ENCODE measurements around the gene SH2D3C. TPM values are rescaled to one million over a fixed set of nuclear protein-coding genes. Genes with fewer than 3 reads are reported as not detected.

SH2D3C gene
- total RNA-seq, 2 experiments from 2014 or later: 27.2 to 27.3 TPM

- CTCF ChIA-PET: no interaction called here
- Mint-ChIP-seq H3K27me3 (ENCODE audit: low read depth) (no peaks in the 10 kb centered on the region), H3K36me3 (ENCODE audit: low read depth) (peaks cover 14% of the 10 kb centered on the region), H3K4me1 (ENCODE audit: low read depth) (no peaks in the 10 kb centered on the region), H3K4me3 (no peak overlapping the region), H3K27ac (no peak overlapping the region), H3K9me3 (no peaks in the 10 kb centered on the region)
- no peak for DNase-seq
- intact Hi-C loops (cut with micrococcal nuclease): no loop called here
Measured at GRCh38 chr9:127814619-127815511, 36.4 kb upstream of the SH2D3C start.

GRCh38 chr9:127813686-127814226 is 35.3 kb upstream of the SH2D3C start:
- intact Hi-C loops (cut with micrococcal nuclease): no loop called here
- Mint-ChIP-seq H3K27me3 (ENCODE audit: low read depth) (no peaks in the 10 kb centered on the region), H3K4me3 (no peak overlapping the region), H3K9me3 (no peaks in the 10 kb centered on the region), H3K36me3 (ENCODE audit: low read depth) (peaks cover 20% of the 10 kb centered on the region), H3K27ac (no peak overlapping the region), H3K4me1 (ENCODE audit: low read depth) (no peaks in the 10 kb centered on the region)
- CTCF ChIA-PET: no interaction called here
- no peak for DNase-seq

GRCh38 chr9:127812936-127813675 is 34.6 kb upstream of the SH2D3C start:
- Mint-ChIP-seq H3K9me3 (no peaks in the 10 kb centered on the region), H3K27ac (no peak overlapping the region), H3K4me3 (no peak overlapping the region), H3K36me3 (ENCODE audit: low read depth) (peaks cover 17% of the 10 kb centered on the region), H3K4me1 (ENCODE audit: low read depth) (no peaks in the 10 kb centered on the region), H3K27me3 (ENCODE audit: low read depth) (no peaks in the 10 kb centered on the region)
- no peak for DNase-seq
- intact Hi-C loops (cut with micrococcal nuclease): no loop called here
- CTCF ChIA-PET: no interaction called here

GRCh38 chr9:127812011-127812410 is 33.5 kb upstream of the SH2D3C start:
- Mint-ChIP-seq H3K4me3 (no peak overlapping the region), H3K27me3 (ENCODE audit: low read depth) (no peaks in the 10 kb centered on the region), H3K4me1 (ENCODE audit: low read depth) (no peaks in the 10 kb centered on the region), H3K9me3 (no peaks in the 10 kb centered on the region), H3K36me3 (ENCODE audit: low read depth) (peaks cover 15% of the 10 kb centered on the region), H3K27ac (peak overlapping the region; percentile 59)
- no peak for DNase-seq
- intact Hi-C loops (cut with micrococcal nuclease): no loop called here
- CTCF ChIA-PET: interaction anchor here (0.9 to 1.0 kb wide), 2 partner anchors 13 to 77 kb away, joined by 3 to 4 read pairs; partner anchors contain the start of gene TOR2A

- no peak for DNase-seq
- H3K9me3 Mint-ChIP-seq: no peaks in the 10 kb centered on the region
- H3K27me3 Mint-ChIP-seq (ENCODE audit: low read depth): no peaks in the 10 kb centered on the region
- H3K4me3 Mint-ChIP-seq: no peak overlapping the region
- H3K36me3 Mint-ChIP-seq (ENCODE audit: low read depth): peaks cover 19% of the 10 kb centered on the region
- intact Hi-C loops (cut with micrococcal nuclease): no loop called here
- H3K4me1 Mint-ChIP-seq (ENCODE audit: low read depth): peaks cover 2% of the 10 kb centered on the region
- no peak overlapping the region for H3K27ac Mint-ChIP-seq
- CTCF ChIA-PET: no interaction called here
Measured at GRCh38 chr9:127810378-127811187, 32.1 kb upstream of the SH2D3C start.

- intact Hi-C loops (cut with micrococcal nuclease): no loop called here
- H3K27me3 Mint-ChIP-seq (ENCODE audit: low read depth): no peaks in the 10 kb centered on the region
- peaks cover 2% of the 10 kb centered on the region for H3K4me1 Mint-ChIP-seq (ENCODE audit: low read depth)
- CTCF ChIA-PET: interaction anchor here (1.5 kb wide), 1 partner anchor 29 kb away, joined by 3 read pairs; no protein-coding TSS in a partner anchor
- H3K27ac Mint-ChIP-seq: no peak overlapping the region
- no peaks in the 10 kb centered on the region for H3K9me3 Mint-ChIP-seq
- H3K36me3 Mint-ChIP-seq (ENCODE audit: low read depth): peaks cover 19% of the 10 kb centered on the region
- DNase-seq: no peak
- H3K4me3 Mint-ChIP-seq: no peak overlapping the region
Measured at GRCh38 chr9:127809540-127810377, 31.3 kb upstream of the SH2D3C start.

- no peaks in the 10 kb centered on the region for H3K9me3 Mint-ChIP-seq
- no peaks in the 10 kb centered on the region for H3K27me3 Mint-ChIP-seq (ENCODE audit: low read depth)
- intact Hi-C loops (cut with micrococcal nuclease): no loop called here
- H3K4me1 Mint-ChIP-seq (ENCODE audit: low read depth): peaks cover 9% of the 10 kb centered on the region
- CTCF ChIA-PET: interaction anchor here (1.2 to 1.5 kb wide), 2 partner anchors 29 to 61 kb away, joined by 3 read pairs; no protein-coding TSS in a partner anchor
- peaks cover 16% of the 10 kb centered on the region for H3K36me3 Mint-ChIP-seq (ENCODE audit: low read depth)
- DNase-seq: no peak
- H3K4me3 Mint-ChIP-seq: no peak overlapping the region
- no peak overlapping the region for H3K27ac Mint-ChIP-seq
Measured at GRCh38 chr9:127809002-127809539, 30.6 kb upstream of the SH2D3C start.

- Mint-ChIP-seq H3K36me3 (ENCODE audit: low read depth) (peaks cover 16% of the 10 kb centered on the region), H3K27me3 (ENCODE audit: low read depth) (no peaks in the 10 kb centered on the region), H3K9me3 (no peaks in the 10 kb centered on the region), H3K4me1 (ENCODE audit: low read depth) (peaks cover 14% of the 10 kb centered on the region), H3K4me3 (no peak overlapping the region), H3K27ac (no peak overlapping the region)
- intact Hi-C loops (cut with micrococcal nuclease): no loop called here
- CTCF ChIA-PET: interaction anchor here (1.2 to 1.5 kb wide), 2 partner anchors 30 to 61 kb away, joined by 3 read pairs; no protein-coding TSS in a partner anchor
- DNase-seq: no peak
Measured at GRCh38 chr9:127808347-127809001, 30.0 kb upstream of the SH2D3C start.

GRCh38 chr9:127806871-127807270 is 28.4 kb upstream of the SH2D3C start:
- Mint-ChIP-seq H3K9me3 (no peaks in the 10 kb centered on the region), H3K4me1 (ENCODE audit: low read depth) (peaks cover 22% of the 10 kb centered on the region), H3K27me3 (ENCODE audit: low read depth) (no peaks in the 10 kb centered on the region), H3K27ac (no peak overlapping the region), H3K4me3 (no peak overlapping the region), H3K36me3 (ENCODE audit: low read depth) (peaks cover 19% of the 10 kb centered on the region)
- intact Hi-C loops (cut with micrococcal nuclease): no loop called here
- DNase-seq: no peak
- CTCF ChIA-PET: no interaction called here

- no peak overlapping the region for H3K27ac Mint-ChIP-seq
- peaks cover 17% of the 10 kb centered on the region for H3K36me3 Mint-ChIP-seq (ENCODE audit: low read depth)
- H3K9me3 Mint-ChIP-seq: no peaks in the 10 kb centered on the region
- peaks cover 29% of the 10 kb centered on the region for H3K4me1 Mint-ChIP-seq (ENCODE audit: low read depth)
- intact Hi-C loops (cut with micrococcal nuclease): no loop called here
- H3K4me3 Mint-ChIP-seq: no peak overlapping the region
- DNase-seq: peak; percentile 52
- H3K27me3 Mint-ChIP-seq (ENCODE audit: low read depth): no peaks in the 10 kb centered on the region
- CTCF ChIA-PET: interaction anchor here (0.7 to 2.5 kb wide), 4 partner anchors 8 to 310 kb away, joined by 3 to 8 read pairs (median 7); partner anchors contain the start of gene TOR2A
Measured at GRCh38 chr9:127805620-127806019, 27.2 kb upstream of the SH2D3C start.
